Cardiac septum (tissue), 1 donor: ENCODE measurements around the gene NDRG3. TPM values are rescaled to one million over a fixed set of nuclear protein-coding genes. Genes with fewer than 3 reads are reported as not detected.
"Not testable (repeated sequence)": the region's sequence is repeated elsewhere in the genome, so short reads cannot be mapped to it uniquely, and the experiment has no call there.

Experiments
- DNase-seq: peaks from one replicate; pipeline ENCODE4 v3.0.0-alpha.2; 2020; ENCODE audit warnings: low spot score
- intact Hi-C: fragments of 100-400 bp; cut with DNase I; formaldehyde crosslinking; loops from one replicate; pipeline ENCODE4 v1.14.0; 2022
- total RNA-seq: library from RNA; stranded (reverse); fragmentation: NEBNext Ultra II Directional; extraction: Animal tissue kit (Norgen Biotek cat#: 25700); gene quantifications from one replicate; pipeline ENCODE4 v1.2.1, GENCODE V29; 2021
- donor health status: DM: no; HTN: no; CAD: no.

The NDRG3 gene
- total RNA-seq, 1 donor from 2014 or later = 32.1 TPM

DNA sequence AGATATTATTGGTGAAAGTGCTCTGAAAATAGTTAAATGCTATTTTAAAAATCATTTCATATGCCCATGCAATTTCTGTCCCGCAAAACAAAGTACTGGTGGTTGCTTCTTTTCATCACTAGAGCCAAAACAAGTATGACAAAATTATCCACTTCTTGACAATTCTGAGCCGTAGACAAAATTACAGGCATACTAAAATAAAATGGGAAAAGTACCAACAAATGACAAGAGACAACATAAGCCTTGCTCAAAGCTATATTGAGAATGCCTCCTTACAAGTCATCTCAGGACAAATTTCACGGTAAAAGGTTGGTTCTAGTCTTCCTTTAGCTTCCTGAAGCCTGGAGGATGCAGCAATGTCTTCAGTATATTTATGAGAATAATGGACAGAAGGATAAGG lies 28.9 kb downstream of the NDRG3 start:
- intact Hi-C loops = loop anchor here (5.0 kb wide), 1 partner anchor 35 kb away; no protein-coding TSS in a partner anchor
- DNase-seq = no peak

- DNase-seq = no peak
- intact Hi-C loops = no loop called here
Observed at GRCh38 chr20:36712775-36713174, 33.1 kb downstream of the NDRG3 start.

- intact Hi-C loops = no loop called here
- DNase-seq = no peak
Observed at GRCh38 chr20:36709126-36709525, 36.8 kb downstream of the NDRG3 start.

DNA sequence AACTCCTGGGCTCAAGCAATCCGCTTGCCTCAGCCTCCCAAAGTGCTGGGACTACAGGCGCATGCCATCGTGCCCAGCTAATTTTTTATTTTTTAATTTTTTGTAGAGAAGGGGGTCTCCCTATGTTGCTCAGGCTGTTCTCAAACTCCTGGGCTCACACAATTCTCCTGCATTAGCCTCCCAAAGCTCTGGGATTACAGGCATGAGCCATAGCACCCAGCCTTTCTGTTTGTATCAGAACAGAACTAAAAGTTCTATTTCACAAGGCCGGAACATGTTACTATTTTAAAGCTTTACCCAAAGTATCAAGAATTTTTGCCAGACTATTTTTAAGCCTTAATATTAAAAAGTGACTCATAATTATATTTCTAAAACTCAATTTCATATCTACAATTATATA lies 42.4 kb downstream of the NDRG3 start:
- no peak for DNase-seq
- intact Hi-C loops = no loop called here

DNA sequence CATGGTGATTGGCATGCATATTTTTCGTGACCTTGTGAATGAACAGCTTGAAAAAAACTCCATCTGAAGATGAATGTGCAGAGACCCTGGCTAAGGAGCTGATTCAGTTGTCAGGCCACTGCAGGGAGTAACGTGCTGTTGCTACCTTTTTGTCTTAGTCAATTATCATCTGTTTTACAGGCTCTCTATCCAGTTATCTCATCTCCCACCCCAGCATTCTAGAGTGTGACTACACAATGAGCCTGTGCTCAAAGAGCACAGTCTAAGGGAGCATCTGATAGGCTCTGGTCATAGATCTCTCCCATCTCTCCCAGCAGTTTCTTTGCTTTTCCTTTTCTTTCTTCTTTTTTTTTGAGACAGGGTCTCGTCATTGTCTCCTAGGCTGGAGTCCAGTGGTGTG lies 45.5 kb downstream of the NDRG3 start:
- no peak for DNase-seq
- intact Hi-C loops = no loop called here

- intact Hi-C loops, DNase-seq: not testable (repeated sequence)
Observed at GRCh38 chr20:36695467-36695866, 50.4 kb downstream of the NDRG3 start.

GRCh38 chr20:36688630-36689029 lies 57.3 kb downstream of the NDRG3 start:
- intact Hi-C loops = no loop called here

GRCh38 chr20:36687850-36688249 lies 58.0 kb downstream of the NDRG3 start:
- intact Hi-C loops = no loop called here

More at GRCh38 chr20:36688630-36689029, 57.3 kb downstream of the NDRG3 start:
- no peak for DNase-seq

GRCh38 chr20:36686944-36687343 lies 58.9 kb downstream of the NDRG3 start:
- DNase-seq = no peak
- intact Hi-C loops = no loop called here

More at GRCh38 chr20:36687850-36688249, 58.0 kb downstream of the NDRG3 start:
- DNase-seq = no peak

DNA sequence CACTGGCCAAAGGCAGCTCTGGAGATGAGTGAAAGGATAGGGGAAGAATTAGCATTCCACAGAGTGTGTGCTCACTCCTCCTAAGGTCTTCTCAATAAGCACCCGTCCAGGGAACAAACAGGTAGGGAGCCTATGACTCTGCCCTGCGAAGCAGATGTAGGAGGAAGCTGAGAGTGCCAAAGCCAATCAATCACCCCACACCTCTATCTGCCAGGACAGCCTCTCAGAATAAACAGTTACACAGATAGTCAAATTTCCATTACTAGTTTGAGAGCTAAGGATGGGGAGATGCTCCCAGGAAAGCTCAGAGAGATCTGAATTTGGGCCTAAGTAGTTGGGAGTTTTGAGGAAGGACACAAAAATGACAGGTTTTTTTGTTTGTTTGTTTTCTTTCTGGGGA lies 59.4 kb downstream of the NDRG3 start:
- DNase-seq = no peak

GRCh38 chr20:36684747-36685146 lies 61.1 kb downstream of the NDRG3 start:
- no peak for DNase-seq
- intact Hi-C loops = no loop called here

More for the DNA sequence above, 59.4 kb downstream of the NDRG3 start:
- intact Hi-C loops = no loop called here

GRCh38 chr20:36682311-36682710 lies 63.6 kb downstream of the NDRG3 start:
- no peak for DNase-seq
- intact Hi-C loops = no loop called here

DNA sequence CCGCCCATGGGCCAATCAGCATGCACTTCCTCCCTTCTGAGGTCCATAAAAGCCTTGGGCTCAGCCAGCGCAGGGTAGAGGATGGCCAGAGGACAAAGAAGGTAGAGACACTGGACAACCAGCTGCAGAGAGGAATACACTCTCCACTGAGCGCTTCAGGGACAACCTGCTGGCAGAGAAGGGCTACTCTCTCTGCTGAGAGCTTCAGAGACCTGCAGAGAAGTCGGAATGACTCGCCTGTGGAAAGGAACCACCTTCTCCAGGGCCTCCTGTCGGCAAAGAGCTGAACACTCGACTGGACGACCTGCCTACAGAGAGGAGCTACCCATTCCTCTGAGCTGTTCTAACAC lies 68.5 kb downstream of the NDRG3 start:
- intact Hi-C loops = no loop called here

DNA sequence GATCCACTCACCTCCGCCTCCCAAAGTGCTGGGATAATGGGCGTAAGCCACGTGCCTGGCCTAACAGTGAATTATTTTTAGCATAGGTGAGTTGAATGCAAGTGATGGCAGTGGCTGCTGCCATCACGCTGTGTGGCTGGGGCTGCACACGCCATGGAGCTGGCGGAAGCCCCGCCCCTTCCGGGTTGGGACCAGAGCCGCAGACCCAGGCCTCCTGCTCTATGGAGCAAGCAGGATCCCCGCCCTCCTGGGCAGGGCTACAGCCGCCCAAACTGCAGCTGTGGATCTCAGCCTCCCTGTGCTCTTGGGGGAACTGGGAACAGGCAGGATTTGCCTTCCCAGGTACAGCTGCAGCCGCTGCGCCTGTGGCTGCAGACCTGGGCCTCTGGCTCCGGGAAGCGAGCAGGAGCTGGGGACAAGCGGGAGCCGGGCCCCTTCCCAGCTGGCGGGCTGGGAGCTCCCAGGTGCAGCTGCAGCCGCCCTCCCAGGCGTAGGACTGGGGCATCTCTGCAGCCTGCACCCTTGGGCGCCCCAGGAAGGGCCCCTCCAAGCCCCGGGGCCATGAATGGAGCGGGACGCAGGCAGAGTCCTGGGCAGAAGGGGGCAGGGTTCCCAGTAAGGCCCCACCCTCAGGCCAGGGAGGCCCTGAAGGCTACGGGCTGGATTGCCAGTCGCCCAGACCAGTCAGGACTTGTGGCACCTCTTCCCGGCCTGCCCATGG lies 69.0 kb downstream of the NDRG3 start:
- DNase-seq = no peak
- intact Hi-C loops = no loop called here

More for the DNA sequence above, 68.5 kb downstream of the NDRG3 start:
- no peak for DNase-seq

DNA sequence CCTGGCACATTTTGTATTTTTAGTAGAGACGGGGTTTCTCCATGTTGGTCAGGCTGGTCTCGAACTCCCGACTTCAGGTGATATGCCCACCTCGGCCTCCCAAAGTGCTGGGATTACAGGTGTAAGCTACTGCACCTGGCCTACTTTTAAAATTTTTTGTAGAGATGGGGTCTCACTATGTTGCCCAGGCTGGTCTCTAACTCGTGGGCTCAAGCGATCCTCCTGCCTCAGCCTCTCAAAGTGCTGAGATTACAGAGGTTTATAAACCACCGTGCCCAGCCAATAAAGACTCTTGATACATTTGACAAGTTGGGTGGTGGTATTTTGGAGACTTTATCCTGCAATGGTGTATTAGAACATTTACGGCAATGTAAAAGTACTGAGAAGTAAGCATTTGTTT lies 70.3 kb downstream of the NDRG3 start:
- DNase-seq, intact Hi-C loops: not testable (repeated sequence)

DNA sequence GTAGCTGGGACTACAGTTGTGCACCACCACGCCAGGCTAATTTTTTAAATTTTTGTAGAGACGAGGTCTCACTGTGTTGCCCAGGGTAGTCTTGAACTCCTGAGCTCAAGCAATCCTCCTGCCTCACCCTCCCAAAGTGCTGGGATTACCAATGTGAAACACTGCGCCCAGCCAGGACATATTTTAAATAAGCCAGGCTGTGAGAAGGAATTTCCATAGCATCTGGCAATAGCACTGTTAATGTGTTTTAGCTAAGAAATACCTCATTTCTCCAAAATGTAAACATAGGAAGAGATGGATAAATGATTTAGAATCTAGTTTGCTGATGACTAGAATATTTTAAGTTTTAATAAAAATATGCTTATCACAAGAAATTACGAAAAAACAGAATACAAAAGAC lies 72.9 kb downstream of the NDRG3 start:
- DNase-seq = no peak
- intact Hi-C loops = no loop called here

DNA sequence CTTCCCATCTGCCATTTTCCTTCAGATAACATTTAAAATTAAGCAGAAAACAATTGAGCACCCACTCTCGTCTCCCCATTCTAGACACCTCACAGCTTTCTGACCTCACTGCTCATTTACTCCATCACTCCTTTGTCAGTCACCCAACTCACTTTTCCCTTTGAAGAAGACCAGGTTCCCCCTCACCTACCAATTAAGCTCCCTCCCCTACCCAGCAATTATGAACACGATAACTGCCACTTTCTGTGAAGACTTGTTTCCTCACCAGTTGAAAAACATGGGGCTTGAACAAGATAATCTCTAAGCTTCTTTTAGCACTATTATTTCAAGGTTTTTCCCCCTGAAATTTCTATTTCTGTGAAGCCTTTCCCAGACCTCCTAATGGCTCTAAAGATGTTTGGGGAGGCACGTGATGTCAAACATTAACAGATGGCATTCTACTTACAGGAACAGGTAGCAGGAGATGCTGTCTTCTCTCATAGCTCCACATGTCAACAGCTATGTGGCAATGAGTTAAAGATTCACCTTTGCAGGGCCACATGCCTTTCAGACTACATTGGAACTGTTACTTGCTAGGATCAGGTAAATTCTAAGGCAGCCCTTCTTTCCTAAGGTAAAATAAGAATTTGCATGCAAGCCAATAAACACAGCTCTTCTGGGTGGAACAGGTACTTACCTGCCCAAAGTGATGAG lies 75.1 kb downstream of the NDRG3 start:
- DNase-seq = no peak
- intact Hi-C loops = no loop called here

GRCh38 chr20:36666181-36666740 lies 79.6 kb downstream of the NDRG3 start:
- intact Hi-C loops = loop anchor here (5.0 kb wide), 1 partner anchor 86 kb away; no protein-coding TSS in a partner anchor

GRCh38 chr20:36663031-36663430 lies 82.9 kb downstream of the NDRG3 start:
- no peak for DNase-seq
- intact Hi-C loops = no loop called here

More at GRCh38 chr20:36666181-36666740, 79.6 kb downstream of the NDRG3 start:
- DNase-seq = no peak

DNA sequence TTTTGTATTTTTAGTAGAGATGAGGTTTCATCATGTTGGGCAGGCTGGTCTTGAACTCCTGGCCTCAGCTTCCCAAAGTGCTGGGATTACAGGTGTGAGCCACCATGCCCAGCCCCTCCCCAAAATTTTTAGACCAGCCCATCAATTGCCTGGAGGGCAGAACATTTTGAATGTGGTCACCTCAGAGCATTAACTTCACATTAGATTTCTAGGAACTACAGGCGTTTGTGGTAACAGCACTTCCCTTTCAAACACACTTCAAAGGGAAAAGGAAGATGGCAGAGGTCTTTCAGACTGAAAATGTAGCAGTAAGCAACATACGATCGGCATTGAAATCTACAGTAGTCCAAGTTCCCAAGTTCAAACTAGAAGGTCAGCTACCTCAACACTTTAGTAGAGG lies 87.6 kb downstream of the NDRG3 start:
- DNase-seq = no peak

DNA sequence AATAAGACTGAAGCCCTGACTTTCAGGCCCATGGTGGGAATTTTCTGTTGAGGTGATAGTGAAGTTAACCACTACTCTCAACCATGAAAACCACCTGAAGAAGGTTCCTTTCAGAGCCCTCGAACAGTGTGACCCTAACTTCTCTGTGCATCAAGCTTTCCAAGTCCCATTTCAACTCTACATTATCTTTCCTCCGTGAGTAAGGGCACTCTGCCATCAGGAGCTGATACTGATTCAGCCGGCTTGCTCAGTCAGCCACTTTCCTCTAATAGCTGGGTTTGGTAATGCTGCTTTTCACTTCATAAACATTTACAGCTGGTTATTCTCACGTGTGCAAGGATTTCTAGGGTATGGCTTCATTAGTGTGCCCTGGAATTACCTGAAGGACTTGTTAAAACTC lies 89.2 kb downstream of the NDRG3 start:
- no peak for DNase-seq
- intact Hi-C loops = no loop called here

More for the DNA sequence above, 87.6 kb downstream of the NDRG3 start:
- intact Hi-C loops = no loop called here
